Hematopoietic multipotent progenitor cell treated with erythropoietin and hydrocortisone succinate and interleukin-3 and kit ligand, for 8 days (in vitro differentiated cells): ENCODE data around the gene ST6GALNAC6.
"Not testable (repeated sequence)": the region's sequence is repeated elsewhere in the genome, so short reads cannot be mapped to it uniquely, and the experiment has no call there.

Source experiments
- DNase-seq: peaks from one replicate; pipeline ENCODE4 v3.0.0-alpha.2; 2015

ST6GALNAC6 gene

GRCh38 chr9:127853312-127854183 lies 45.9 kb downstream of the ST6GALNAC6 start:
- peak; percentile 37 for DNase-seq

DNA sequence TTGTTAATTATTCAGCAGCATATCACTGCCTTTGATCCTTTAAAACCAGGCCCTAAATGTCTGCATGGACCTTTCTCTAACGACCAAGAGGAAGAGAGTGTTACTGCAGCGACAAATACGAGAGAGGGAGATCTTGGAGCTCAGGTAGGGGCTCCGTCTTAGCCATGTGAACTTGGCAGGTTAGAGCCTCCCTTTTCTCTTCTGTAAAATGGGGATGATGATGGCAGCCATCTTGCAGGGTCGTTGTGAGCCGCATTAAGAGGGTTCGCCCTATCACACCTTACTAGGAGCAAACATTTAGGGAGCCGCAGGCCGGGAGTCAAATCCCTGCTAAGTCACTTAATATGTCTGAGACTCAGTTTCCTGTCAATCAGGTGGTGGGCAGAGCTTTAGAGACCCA lies 46.6 kb downstream of the ST6GALNAC6 start:
- peak; percentile 26 for DNase-seq

DNA sequence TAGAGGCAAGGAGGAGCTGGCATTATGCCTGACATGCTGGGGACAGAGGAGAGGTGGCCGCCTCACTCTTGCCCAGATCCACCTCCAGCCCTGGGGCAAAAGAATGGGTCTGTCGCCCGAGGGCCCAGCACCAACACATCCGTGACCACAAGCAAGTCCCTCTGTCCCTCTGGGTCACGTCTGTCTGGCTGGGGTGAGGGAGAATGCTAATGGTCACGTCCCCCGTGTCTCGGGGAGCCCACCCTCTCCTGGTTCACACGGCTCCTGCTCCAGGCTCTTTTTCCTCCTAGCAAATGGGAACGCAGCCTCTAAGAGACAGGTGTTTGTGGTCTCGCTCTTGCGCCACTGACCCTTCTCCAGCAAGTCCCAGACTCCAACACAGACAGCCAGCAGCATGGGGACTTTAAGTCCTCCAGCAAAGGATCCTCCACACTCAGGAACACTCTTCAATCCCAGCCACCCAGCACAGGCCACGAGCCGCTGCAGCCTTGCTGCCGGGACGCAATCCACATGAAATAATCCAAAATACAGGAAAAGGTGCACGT lies 49.0 kb downstream of the ST6GALNAC6 start:
- DNase-seq = no peak

DNA sequence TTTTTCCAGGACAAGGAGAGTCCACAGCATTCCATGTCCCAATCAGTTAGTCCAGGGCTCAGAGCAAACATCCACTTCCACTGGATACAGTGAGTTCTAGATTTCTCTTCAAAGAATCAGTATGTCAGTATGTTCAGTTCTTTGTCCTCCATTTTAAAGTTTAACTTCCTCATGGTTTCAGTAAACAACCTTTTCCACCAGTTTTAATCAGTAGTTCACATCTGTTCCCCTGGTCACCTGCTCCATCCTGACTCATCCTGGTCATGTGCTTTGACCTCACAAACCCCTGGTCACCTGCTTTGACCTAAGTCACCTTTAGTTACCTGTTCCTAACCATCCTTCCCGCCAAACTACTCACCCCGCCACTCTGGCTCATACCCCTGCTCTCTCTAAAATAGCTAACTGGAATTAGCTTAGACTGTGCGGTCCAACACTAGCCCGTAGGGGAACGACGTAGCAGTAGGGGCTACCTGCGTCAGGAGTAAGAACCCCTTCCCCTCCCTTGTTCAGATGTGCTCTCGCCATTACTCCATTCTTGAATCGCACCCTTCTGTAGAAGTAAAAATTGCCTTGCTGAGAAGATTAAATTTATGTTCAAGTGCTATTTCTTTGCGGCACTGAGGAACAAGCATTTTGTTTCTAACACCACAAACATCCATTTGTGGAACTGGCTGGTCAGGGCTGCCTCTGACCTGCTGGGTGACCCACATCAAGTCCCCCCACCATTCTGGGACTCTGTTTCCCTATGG lies 50.5 kb downstream of the ST6GALNAC6 start:
- no peak for DNase-seq

- no peak for DNase-seq
Observed at GRCh38 chr9:127847833-127848755, 51.3 kb downstream of the ST6GALNAC6 start.

DNA sequence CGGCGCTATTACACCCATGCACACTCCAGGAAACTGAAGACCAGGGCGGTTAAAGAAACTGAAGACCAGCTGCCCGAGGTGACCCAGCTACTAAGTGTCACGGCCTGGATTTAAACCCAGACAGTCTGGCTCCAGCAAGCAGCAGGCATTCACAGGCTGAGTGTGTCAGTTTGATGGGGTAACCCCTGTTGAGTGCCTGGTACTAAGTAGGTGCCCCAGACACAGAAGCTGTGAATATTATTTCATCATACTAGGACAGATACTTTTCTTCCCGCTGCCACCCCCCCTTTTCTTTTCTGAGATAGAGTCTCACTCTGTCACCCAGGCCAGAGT lies 52.3 kb downstream of the ST6GALNAC6 start:
- no peak for DNase-seq

GRCh38 chr9:127846443-127847177 lies 52.8 kb downstream of the ST6GALNAC6 start:
- DNase-seq = no peak

GRCh38 chr9:127845619-127846018 lies 53.8 kb downstream of the ST6GALNAC6 start:
- DNase-seq = not testable (repeated sequence)

GRCh38 chr9:127844821-127845359 lies 54.5 kb downstream of the ST6GALNAC6 start:
- DNase-seq = no peak

- DNase-seq = peak; percentile 91
Observed at GRCh38 chr9:127841087-127841835, 58.1 kb downstream of the ST6GALNAC6 start.

- no peak for DNase-seq
Observed at GRCh38 chr9:127838375-127839078, 60.9 kb downstream of the ST6GALNAC6 start.

GRCh38 chr9:127837346-127837745 lies 62.1 kb downstream of the ST6GALNAC6 start:
- no peak for DNase-seq

- not testable (repeated sequence) for DNase-seq
Observed at GRCh38 chr9:127836561-127836960, 62.8 kb downstream of the ST6GALNAC6 start.

DNA sequence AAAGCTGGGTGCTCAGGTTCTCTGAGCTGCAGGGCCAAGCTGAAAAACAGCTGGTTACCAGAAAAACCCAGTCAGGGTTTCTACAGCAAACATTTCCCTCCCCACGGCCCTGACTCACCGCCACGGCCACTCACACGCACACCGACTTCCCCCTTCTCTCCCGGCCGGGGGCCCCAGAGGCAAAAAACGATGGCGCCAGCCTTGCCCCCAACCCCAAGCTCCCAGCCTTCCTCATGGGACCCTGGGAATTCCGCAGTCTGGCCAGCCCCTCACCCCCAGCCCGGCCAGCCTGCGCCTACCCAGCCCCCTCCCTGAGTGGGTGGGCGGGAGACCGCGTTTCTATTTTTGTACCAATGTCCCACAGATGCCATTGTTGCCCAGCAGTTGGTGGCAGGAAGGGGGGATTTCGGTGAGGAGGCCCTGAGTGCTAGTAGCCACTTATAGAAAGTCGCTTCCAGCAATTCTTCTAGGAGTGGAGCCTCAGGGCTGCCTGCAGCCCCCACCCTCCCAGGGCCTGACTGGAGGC lies 63.3 kb downstream of the ST6GALNAC6 start:
- no peak for DNase-seq
